MM.1S (cell line): ENCODE results near the gene GSDMA.

Experiments used
- EZH2 ChIP-seq: fragments of 300-600 bp; sonication (generic); optimal IDR thresholded peaks from 2 replicates; pipeline ENCODE3; 2017; ENCODE audit warnings: low read depth, mild to moderate bottlenecking, antibody characterized with exemption, low read length, mixed read lengths
- TF ChIP-seq, protein P1 (sequence below): fragments of 300-600 bp; sonication (generic); IDR thresholded peaks from 2 replicates; pipeline ENCODE4 v1.5.1; 2016; ENCODE audit warnings: antibody characterized with exemption, low read length, mixed read lengths

GRCh38 chr17:39928858-39929645 is 33.8 kb upstream of the GSDMA start:
- TF ChIP-seq, protein P1, sequence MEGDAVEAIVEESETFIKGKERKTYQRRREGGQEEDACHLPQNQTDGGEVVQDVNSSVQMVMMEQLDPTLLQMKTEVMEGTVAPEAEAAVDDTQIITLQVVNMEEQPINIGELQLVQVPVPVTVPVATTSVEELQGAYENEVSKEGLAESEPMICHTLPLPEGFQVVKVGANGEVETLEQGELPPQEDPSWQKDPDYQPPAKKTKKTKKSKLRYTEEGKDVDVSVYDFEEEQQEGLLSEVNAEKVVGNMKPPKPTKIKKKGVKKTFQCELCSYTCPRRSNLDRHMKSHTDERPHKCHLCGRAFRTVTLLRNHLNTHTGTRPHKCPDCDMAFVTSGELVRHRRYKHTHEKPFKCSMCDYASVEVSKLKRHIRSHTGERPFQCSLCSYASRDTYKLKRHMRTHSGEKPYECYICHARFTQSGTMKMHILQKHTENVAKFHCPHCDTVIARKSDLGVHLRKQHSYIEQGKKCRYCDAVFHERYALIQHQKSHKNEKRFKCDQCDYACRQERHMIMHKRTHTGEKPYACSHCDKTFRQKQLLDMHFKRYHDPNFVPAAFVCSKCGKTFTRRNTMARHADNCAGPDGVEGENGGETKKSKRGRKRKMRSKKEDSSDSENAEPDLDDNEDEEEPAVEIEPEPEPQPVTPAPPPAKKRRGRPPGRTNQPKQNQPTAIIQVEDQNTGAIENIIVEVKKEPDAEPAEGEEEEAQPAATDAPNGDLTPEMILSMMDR = no peak
- no peak for TF ChIP-seq EZH2
